Transverse colon (tissue), 4 donors: Measurements from ENCODE around the gene GSAP.

ENCODE experiments used
- EP300 ChIP-seq: sonication (generic); formaldehyde crosslinking; IDR thresholded peaks from one replicate; pipeline ENCODE4 v1.6.1; 2017; ENCODE audit warnings: antibody characterized with exemption, low read depth
- POLR2A ChIP-seq: fragments of 450-650 bp; IDR thresholded peaks from one replicate; pipeline ENCODE4 v1.6.1; 2016; ENCODE audit warnings: antibody characterized with exemption, mild to moderate bottlenecking, moderate library complexity
- POLR2AphosphoS5 ChIP-seq, 3 donors: sonication (generic); formaldehyde crosslinking; IDR thresholded peaks; one replicate each; pipeline ENCODE4 v1.6.1; 2016; ENCODE audit warnings: antibody characterized with exemption in 3 of 3
- TF ChIP-seq, protein P1 (sequence below), 5 experiments: fragments of 200-600 bp in 3 of 5; fragments of 450-650 bp in 2 of 5; sonication (generic) in 3 of 5; IDR thresholded peaks; 1 replicate in 2 of 5; 2 replicates in 3 of 5; pipeline ENCODE4 v1.5.1; 2016 to 2017; ENCODE audit warnings: antibody characterized with exemption in 5 of 5, inconsistent platforms in 3 of 5, mild to moderate bottlenecking in 2 of 5, moderate library complexity in 1 of 5

- TF ChIP-seq, protein P1, sequence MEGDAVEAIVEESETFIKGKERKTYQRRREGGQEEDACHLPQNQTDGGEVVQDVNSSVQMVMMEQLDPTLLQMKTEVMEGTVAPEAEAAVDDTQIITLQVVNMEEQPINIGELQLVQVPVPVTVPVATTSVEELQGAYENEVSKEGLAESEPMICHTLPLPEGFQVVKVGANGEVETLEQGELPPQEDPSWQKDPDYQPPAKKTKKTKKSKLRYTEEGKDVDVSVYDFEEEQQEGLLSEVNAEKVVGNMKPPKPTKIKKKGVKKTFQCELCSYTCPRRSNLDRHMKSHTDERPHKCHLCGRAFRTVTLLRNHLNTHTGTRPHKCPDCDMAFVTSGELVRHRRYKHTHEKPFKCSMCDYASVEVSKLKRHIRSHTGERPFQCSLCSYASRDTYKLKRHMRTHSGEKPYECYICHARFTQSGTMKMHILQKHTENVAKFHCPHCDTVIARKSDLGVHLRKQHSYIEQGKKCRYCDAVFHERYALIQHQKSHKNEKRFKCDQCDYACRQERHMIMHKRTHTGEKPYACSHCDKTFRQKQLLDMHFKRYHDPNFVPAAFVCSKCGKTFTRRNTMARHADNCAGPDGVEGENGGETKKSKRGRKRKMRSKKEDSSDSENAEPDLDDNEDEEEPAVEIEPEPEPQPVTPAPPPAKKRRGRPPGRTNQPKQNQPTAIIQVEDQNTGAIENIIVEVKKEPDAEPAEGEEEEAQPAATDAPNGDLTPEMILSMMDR (IDR thresholded peaks at IDR 0.05), result no peak
- no peak for TF ChIP-seq POLR2AphosphoS5 (IDR thresholded peaks at IDR 0.05)
- TF ChIP-seq EP300, result no peak
- TF ChIP-seq POLR2A, result no peak
These were observed 17.8 kb upstream of the GSAP start for GRCh38 chr7:77433901-77434300.
